Measurements from ENCODE around the gene TBXA2R. TPM values are rescaled to one million over a fixed set of nuclear protein-coding genes. Genes with fewer than 3 reads are reported as not detected.
"Not testable (repeated sequence)": the region's sequence is repeated elsewhere in the genome, so short reads cannot be mapped to it uniquely, and the experiment has no call there.

TBXA2R gene
- polyA plus RNA-seq, 3 donors = 0.56 to 3.7 (median 3.6) TPM

GRCh38 chr19:3591876-3592613 is 14.6 kb downstream of the TBXA2R start:
- 64 to 87% (median 80%) methylated on average over 9 of the region's 9 CpGs for WGBS, 3 donors
- no peak overlapping the region for H3K27ac ChIP-seq (ENCODE audit: low read depth, low read length)

- no peak overlapping the region for H3K27ac ChIP-seq (ENCODE audit: low read depth, low read length)
- WGBS, 3 donors = 94 to 95% (median 94%) methylated on average over 8 of the region's 8 CpGs
Measured at GRCh38 chr19:3590991-3591659, 15.6 kb downstream of the TBXA2R start.

- H3K27ac ChIP-seq (ENCODE audit: low read depth, low read length) = no peak overlapping the region
- WGBS, 3 donors = 95 to 96% (median 96%) methylated on average over 19 to 22 of the region's 22 CpGs
Measured at GRCh38 chr19:3589949-3590348, 16.7 kb downstream of the TBXA2R start.

GRCh38 chr19:3589439-3589838 is 17.2 kb downstream of the TBXA2R start:
- H3K27ac ChIP-seq (ENCODE audit: low read depth, low read length) = no peak overlapping the region
- WGBS, 3 donors = 82 to 90% (median 85%) methylated on average over 11 of the region's 11 CpGs

- WGBS, 3 donors = 57 to 64% (median 60%) methylated on average over 31 of the region's 31 CpGs
- no peak overlapping the region for H3K27ac ChIP-seq (ENCODE audit: low read depth, low read length)
Measured at GRCh38 chr19:3586707-3587346, 19.8 kb downstream of the TBXA2R start.

- 23 to 27% (median 24%) methylated on average over 15 to 16 of the region's 16 CpGs for WGBS, 3 donors
- H3K27ac ChIP-seq (ENCODE audit: low read depth, low read length) = no peak overlapping the region
Measured at GRCh38 chr19:3586127-3586626, 20.5 kb downstream of the TBXA2R start.

- H3K27ac ChIP-seq (ENCODE audit: low read depth, low read length) = no peak within 1 kb of the TSS
- WGBS, 3 donors = 3 to 4% (median 3%) methylated on average over 54 to 84 of the region's 84 CpGs
Measured at GRCh38 chr19:3585301-3586126, 21.2 kb downstream of the TBXA2R start, which contains the start of gene GIPC3. Gene GIPC3, plus strand, starts transcription at chr19:3585478. Its CDS starts 120 bp downstream, at chr19:3585598.

DNA sequence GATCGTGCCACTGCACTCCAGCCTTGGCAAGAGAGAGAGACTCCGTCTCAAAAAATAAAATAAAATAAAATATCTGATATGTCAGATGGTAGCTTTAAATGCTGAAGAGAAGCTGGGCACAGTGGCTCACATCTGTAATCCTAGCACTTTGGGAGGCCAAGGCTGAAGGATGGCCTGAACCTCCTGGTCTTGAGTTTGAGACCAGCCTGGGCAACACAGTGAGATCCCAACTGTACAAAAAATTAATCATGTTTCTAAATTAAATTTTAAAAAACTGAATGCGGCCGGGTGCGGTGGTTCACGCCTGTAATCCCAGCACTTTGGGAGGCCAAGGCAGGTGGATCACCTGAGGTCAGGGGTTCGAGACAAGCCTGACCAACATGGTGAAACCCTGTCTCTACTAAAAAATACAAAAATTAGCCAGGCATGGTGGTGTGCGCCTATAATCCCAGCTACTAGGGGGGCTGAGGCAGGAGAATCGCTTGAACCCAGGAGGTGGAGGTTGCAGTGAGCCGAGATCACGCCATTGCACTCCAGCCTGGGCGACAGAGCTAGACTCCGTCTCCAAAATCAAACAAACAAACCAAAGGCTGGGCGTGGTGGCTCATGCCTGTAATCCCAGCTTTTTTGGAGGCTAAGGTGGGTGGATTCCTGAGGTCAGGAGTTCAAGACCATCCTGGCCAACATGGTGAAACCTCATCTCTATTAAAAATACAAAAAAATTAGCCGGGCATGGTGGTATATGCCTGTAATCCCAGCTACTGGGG is 22.5 kb downstream of the TBXA2R start:
- not testable (repeated sequence) for H3K27ac ChIP-seq (ENCODE audit: low read depth, low read length)
- WGBS, 3 donors = 84 to 90% (median 87%) methylated on average over 15 of the region's 15 CpGs

DNA sequence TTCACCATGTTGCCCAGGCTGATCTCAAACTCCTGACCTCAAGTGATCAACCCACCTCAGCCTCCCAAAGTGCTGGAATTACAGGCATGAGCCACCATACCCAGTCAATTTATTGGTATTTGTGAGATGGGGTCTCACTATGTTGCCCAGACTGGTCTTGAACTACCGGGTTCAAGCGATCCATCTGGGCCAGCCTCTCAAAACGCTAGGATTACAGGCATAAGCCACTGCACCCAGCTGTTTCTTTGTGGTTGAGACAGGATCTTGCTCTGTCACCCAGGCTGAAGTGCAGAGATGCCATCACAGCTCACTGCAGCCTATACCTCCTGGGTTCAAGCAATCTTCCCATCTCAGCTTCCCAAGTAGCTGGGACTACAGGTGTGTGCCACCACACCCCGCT is 24.9 kb downstream of the TBXA2R start:
- H3K27ac ChIP-seq (ENCODE audit: low read depth, low read length) = not testable (repeated sequence)
- 78 to 87% (median 86%) methylated on average over 4 of the region's 4 CpGs for WGBS, 3 donors

DNA sequence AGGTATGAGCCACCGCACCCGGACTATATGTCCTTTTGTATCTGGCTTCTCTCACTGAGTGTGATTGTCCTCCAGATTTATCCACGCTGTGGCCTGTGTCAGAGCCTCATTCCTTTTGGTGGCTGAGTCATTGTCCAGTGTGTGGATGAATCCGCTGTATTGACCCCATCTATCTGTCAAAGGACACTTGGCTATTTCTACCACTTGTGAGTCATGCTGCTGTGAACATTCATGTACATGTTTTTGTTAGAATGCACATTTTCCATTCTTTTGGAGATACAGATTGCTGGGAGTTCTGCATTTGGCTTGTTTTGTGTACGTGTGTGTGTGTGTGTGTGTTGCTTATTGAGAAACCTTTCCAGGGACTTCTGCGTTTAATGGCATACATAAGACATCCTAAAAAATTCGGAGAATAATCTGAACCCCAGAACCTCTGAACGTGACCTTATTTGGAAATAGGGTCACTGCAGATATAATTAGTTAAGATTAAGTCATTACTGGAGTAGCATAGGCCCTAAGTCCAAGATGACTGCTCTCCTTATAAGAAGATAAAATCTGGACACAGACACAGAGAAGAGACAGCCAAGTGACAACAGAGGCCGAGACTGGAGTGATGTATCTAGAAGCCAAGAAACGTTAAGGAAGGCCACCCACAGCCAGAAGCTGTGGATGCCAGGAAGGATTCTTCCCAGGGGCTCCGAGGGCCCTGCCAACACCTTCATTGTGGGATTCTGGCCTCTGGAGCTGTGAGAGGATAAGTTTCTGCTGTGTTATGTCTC is 26.3 kb downstream of the TBXA2R start:
- H3K27ac ChIP-seq (ENCODE audit: low read depth, low read length) = no peak overlapping the region
- WGBS, 3 donors = 53 to 69% (median 54%) methylated on average over 11 of the region's 11 CpGs

GRCh38 chr19:3578390-3578789 is 28.3 kb downstream of the TBXA2R start:
- no peak overlapping the region for H3K27ac ChIP-seq (ENCODE audit: low read depth, low read length)
- 81 to 88% (median 85%) methylated on average over 14 to 17 of the region's 17 CpGs for WGBS, 3 donors

- H3K27ac ChIP-seq (ENCODE audit: low read depth, low read length) = no peak overlapping the region
- 86 to 93% (median 89%) methylated on average over 55 to 60 of the region's 60 CpGs for WGBS, 3 donors
Measured at GRCh38 chr19:3577723-3578344, 28.8 kb downstream of the TBXA2R start.

GRCh38 chr19:3576696-3577443 is 29.8 kb downstream of the TBXA2R start:
- WGBS, 3 donors = 48 to 57% (median 49%) methylated on average over 37 to 71 of the region's 78 CpGs
- H3K27ac ChIP-seq (ENCODE audit: low read depth, low read length) = no peak overlapping the region

GRCh38 chr19:3575949-3576673 is 30.6 kb downstream of the TBXA2R start:
- WGBS, 3 donors = 81 to 90% (median 87%) methylated on average over 29 of the region's 29 CpGs
- H3K27ac ChIP-seq (ENCODE audit: low read depth, low read length) = no peak overlapping the region

DNA sequence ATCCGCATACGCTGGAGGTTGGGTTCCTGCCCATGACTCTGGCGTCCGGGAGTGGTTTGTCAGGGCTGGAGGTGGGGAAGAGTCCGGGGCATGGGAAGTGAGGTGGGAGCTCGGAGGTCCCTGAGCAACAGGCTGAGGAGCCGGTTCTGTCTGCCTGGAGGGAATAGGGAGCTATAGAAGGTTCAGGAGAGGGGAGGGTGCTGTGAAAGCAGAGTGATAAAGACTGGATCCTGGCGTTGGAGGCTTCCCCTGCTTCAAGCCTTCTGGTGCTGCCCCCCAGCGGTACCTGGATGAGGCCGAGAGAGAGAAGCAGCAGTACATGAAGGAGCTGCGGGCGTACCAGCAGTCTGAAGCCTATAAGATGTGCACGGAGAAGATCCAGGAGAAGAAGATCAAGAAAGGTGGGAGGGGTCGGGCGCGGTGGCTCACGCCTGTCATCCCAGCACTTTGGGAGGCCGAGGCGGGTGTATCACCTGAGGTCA is 31.4 kb downstream of the TBXA2R start:
- no peak overlapping the region for H3K27ac ChIP-seq (ENCODE audit: low read depth, low read length)

More for the DNA sequence above, 31.4 kb downstream of the TBXA2R start:
- WGBS, 3 donors = 89 to 93% (median 92%) methylated on average over 19 of the region's 19 CpGs
